ENCODE measurements around the gene DYNC1I1.

DYNC1I1 gene

DNA sequence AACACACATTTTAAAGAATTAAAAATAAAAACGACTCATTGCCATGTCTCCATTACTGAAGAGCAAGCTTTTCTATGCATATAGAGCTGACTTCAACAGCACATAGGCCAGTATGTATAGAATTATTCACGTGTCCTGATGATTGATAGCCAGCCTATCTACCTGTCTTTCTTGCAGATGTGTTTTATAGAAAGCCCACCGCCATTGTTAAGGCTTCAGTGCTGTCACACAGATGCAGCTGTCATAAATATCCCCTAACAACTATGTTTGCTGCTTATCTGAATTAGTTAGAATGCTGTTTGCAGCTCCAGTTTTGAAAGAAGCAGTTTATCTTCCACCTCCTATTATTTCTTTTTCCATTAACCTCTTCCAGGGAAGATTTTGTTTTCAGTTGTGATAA, 313.6 kb downstream of the DYNC1I1 start:
- no peak for DNase-seq (ENCODE audit: low spot score)

DNA sequence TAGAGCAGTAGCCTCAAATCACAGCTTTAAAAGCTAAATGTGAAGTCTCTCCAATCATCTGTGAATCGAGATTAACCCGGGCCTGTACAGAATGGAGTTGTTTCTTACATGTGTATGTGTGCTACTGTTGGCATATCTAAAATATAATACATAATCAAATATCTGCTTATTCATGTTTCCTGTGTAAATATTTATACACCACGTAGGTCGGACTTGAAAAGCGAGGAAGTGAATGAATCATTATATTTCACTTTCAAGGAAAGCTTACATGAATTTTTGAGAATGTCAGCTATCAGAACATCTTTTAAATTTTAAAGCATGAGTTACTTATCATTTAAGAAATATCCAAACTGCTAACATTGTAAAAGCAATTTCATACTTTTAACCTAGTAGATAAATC, 316.2 kb downstream of the DYNC1I1 start:
- no peak for DNase-seq (ENCODE audit: low spot score)

DNA sequence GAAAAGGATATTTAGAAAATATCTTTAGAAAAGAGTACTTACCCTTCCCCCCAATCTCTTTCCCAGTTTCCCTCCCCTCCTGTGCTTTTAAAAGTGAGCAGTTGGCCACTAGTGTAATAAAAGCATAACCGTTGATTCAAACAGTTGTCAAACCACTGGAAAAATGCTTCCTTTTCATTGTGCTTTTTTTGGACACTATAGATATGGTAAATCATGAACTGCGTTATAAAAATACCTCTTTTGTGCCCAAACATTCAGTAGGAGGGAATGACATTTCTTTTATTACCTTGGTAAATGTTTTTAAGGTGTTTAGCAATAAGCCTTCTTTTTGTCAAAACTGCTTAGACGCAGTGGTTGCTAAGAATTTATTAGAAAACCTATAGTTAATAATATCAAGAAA, 317.2 kb downstream of the DYNC1I1 start:
- no peak for DNase-seq (ENCODE audit: low spot score)

- DNase-seq (ENCODE audit: low spot score), result no peak
Observed at GRCh38 chr7:96090756-96091155, 318.4 kb downstream of the DYNC1I1 start.

- peak; percentile 71 for DNase-seq (ENCODE audit: low spot score)
Observed at GRCh38 chr7:96093435-96093834, 321.1 kb downstream of the DYNC1I1 start.

- DNase-seq (ENCODE audit: low spot score), result peak; percentile 12
Observed at GRCh38 chr7:96097835-96098234, 325.5 kb downstream of the DYNC1I1 start.

DNA sequence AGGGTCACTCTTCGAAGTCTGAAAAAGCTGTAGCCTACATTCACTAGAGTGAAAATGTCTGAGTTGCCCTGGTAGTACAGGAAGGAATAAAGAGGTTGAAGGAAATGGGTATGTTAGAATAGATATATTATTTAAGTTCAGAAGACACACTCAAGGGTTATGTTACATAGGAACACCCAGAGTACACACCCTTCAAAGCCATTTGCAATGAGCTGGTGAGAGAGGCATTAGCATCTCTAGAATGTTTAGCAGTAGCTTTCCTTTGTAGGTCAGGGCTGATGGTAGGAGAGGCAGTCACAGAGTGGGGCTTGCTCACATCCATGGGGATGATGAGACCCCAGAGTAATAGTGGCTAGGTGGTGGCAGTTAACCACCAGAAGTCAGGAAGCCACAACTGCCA, 328.4 kb downstream of the DYNC1I1 start:
- no peak for DNase-seq (ENCODE audit: low spot score)

- no peak for DNase-seq (ENCODE audit: low spot score)
Observed at GRCh38 chr7:96102096-96102811, 329.9 kb downstream of the DYNC1I1 start.

DNA sequence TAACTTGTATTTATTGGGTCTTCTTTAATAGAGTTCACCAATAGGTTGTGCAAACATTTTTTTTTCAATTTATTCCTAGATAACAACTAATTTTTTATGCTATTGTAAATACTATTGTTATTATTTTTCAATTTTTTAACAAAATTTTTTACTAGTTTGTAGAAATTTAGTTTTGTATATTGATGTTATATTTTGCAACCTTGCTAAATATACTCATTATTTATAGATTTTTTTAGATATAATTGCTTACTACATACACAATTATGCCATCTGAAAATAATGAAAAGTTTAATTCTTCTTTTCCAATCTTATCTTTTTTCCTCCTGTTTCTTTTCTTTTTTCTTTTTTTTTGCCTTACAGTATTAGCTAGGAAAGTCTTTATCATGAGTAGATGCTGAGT, 332.6 kb downstream of the DYNC1I1 start:
- DNase-seq (ENCODE audit: low spot score), result no peak

DNA sequence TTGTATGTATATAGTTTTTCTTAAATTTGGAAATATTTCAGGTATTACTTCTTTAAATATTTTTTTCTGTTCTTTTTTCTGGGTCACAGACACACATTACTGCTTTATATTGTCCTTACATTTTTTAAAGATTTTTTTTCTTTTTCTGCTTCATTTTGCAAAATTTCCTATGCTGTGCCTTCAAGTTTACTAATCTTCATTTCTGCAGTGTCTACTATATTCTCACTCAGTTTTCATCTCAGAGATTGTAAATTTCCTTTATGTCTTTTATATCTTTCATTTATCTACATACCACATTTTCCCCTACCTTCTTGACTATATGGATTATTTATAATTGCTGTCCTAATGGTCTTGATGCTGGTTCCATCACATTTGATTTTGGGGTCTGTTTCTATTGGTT, 339.1 kb downstream of the DYNC1I1 start:
- DNase-seq (ENCODE audit: low spot score), result no peak

DNA sequence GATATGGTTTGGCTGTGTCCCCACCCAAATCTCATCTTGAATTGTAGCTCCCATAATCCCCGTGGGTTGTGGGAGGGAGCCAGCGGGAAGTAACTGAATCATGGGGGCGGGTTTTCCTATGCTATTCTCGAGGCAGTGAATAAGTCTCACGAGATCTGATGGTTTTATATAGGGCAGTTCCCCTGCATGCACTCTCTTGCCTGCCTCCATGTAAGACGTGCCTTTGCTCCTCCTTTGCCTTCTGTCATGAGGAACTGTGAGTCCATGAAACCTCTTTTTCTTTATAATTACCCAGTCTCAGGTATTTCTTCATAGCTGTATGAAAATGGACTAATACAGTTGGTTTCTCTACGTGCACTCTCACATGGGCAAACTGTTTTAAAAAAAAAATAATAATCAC, 341.8 kb downstream of the DYNC1I1 start:
- DNase-seq (ENCODE audit: low spot score), result no peak

DNA sequence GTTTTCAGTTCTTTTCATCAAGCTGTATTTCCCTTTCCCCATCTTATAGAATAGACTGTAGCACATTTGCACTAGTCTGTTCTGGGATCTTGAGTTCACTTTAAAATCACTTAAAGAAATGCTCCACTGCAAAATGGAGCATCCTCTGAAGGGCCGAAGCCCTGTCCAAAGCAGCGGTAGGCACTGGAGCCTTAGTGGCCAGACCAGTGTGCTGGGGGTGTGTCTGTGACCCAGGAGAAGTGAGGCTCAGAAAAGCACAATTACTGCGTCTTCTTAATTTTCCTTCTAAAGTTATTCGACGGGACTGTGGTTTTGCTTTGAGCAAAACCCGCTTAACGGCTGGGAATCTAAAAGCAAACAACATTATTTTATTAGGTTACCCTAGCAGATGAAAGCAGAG, 343.8 kb downstream of the DYNC1I1 start:
- no peak for DNase-seq (ENCODE audit: low spot score)

- DNase-seq (ENCODE audit: low spot score), result no peak
Observed at GRCh38 chr7:96118449-96119001, 346.2 kb downstream of the DYNC1I1 start.

GRCh38 chr7:96120445-96121225, 348.3 kb downstream of the DYNC1I1 start:
- peak; percentile 13 for DNase-seq (ENCODE audit: low spot score)

DNA sequence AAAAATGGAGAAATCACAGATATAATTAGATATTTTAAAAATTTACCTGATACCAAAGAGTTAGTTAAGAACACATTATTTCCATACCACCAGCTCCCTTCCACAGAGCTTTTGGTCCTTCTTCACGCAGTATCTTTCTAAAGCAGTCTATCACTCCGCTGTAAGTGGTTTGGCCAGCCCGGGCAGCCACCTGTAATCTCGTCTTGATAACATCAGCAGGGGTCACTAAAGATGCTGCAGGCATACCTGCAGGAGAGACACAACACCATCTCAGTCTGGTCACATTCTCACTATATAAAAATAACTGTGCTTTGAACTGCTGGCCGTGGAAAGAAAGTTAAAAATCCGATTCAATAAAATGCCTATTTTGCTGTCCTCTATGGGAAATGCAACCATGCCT, 349.4 kb downstream of the DYNC1I1 start:
- DNase-seq (ENCODE audit: low spot score), result no peak

DNA sequence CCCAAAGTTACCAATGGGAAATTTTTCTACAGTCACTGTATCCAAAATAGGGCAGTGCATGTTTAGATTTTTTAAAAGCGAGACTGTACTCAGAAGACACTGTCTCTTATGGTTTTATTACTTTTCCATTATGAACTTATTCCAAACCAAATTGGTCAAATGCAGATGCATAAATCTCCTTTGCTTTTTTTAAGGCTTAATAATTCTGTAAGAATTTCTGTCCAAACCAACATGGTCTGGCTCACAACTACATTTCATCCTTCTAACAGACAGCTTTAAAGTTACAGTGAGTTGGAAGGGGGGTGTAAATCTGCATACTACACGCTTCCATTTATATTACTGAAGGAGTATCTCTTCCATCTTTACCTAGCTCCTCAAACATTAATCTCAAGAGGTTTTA, 350.4 kb downstream of the DYNC1I1 start:
- no peak for DNase-seq (ENCODE audit: low spot score)

DNA sequence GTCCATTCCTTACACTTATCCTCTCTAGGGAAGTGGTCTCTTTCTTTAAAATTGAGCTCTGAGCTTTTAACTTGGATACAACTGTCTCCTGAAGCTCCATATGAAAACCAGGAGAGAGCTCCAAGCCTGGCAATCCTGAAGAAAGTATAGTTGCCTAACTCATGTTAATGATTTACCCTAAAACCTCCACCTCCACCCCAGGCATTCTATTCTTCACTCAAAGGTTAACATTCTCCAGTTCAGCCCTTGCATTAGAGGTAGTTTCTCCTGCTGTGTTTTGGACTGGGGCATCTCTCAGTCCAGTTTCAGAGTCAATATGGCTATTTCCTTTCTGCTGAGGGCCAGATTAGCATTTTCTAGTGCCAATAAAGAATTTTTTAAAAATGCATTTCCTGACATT, 354.0 kb downstream of the DYNC1I1 start:
- no peak for DNase-seq (ENCODE audit: low spot score)

DNA sequence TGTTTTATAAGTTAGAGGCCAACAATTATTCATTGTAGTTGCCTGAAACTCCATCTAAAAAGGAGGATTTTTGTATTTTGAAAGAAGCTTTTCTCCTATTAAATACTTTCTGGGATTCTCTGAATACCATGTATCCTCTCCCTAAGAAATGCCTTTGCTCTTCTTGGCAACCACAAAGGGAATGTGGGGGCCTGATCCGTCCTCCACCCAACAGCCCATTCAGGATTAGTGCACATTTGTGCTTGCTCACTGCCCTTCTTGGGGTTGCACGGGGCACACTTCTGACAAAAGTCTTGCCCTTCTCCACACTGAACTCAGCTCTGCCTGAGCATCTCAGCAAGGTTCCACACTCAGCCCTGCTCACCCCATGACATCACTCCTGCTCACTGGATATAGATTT, 355.4 kb downstream of the DYNC1I1 start:
- no peak for DNase-seq (ENCODE audit: low spot score)

GRCh38 chr7:96131525-96131924, 359.2 kb downstream of the DYNC1I1 start:
- DNase-seq (ENCODE audit: low spot score), result no peak

GRCh38 chr7:96135241-96135640, 362.9 kb downstream of the DYNC1I1 start:
- no peak for DNase-seq (ENCODE audit: low spot score)

DNA sequence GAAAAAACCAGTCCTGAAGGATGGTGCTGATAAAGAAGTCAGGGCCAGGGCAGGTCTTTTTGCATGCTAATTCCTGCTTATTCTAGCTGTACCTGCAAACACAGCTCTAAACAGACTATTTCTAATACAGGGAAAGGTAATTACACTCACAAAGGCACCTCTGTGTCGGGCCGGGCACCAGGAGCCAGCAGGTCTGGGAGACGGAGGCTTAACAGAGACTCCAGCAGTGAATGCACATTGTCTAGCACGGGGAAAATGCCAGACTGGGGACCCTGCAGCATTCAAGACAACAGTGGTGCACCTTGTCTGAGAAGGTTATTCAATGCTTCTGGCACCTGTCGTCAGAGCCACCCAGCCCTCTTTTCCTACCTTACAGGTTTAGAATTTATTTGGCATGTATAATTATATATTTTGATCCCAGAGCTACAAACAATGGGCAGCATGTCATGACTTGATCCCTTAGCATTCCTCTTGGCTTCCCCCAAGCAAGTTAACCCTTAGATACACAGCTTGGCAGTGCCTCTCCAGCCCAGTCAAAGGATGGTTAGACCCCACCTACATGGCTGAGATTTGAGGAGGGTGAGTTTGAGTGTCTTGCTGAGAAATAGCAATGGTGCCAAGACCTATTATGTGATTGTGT, 364.4 kb downstream of the DYNC1I1 start:
- DNase-seq (ENCODE audit: low spot score), result no peak

DNA sequence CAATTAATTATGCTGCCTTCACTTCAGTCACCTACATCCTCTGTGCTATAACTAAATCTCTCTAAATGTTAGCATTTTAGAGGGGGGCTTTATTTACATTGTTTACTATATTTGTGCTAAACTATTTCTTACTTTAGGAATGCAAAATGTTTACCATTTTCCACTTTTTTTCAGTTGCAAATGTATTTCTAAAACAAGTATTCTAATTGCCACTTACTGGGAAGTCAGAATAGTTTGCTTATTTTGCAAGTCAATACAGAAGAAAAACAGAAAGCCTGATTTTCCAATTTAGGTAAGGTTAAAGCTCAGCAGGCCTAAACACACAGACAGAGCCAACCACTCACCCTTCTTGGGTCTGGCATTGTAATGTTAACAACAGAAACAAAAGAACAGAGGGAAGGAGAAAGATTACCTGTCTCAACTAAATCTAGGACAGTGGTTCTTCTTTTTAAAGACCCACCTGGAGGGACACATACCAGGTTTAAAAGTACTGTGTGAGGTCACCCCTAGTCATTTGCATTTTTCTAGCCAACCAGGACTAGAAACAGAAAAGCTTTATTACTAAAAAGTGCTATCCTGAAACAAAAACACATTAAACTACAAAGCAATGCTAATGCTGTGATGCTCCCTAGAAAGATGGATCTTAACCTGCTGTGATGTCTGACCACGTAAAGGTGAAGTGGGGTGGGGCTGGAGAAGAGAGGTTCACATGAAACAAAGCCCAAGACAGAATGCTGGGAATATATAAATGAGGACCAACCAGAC, 371.3 kb downstream of the DYNC1I1 start:
- no peak for DNase-seq (ENCODE audit: low spot score)

Measured in AG20443 (cell line).